Trophoblast cell (in vitro differentiated cells and primary cell): ENCODE measurements around the gene DOCK8.

Experiments
- DNase-seq, 2 donors: peaks; one replicate each; pipeline ENCODE4 v3.0.0-alpha.2; 2016
- H2AFZ ChIP-seq: 2 replicates; pipeline ENCODE4 v1.6.1; 2013; ENCODE audit warnings: low read length, moderate library complexity, mild to moderate bottlenecking; ENCODE audit not compliant: insufficient read depth, poor library complexity
- H2AK5ac ChIP-seq: 2 replicates; pipeline ENCODE4 v1.6.1; 2013; ENCODE audit warnings: mild to moderate bottlenecking, low read length
- H2BK120ac ChIP-seq: 2 replicates; pipeline ENCODE4 v1.6.1; 2013; ENCODE audit warnings: low read length, mild to moderate bottlenecking, moderate library complexity; ENCODE audit not compliant: insufficient read depth, poor library complexity
- H2BK12ac ChIP-seq: 2 replicates; pipeline ENCODE4 v1.6.1; 2013; ENCODE audit warnings: mild to moderate bottlenecking, low read length, moderate library complexity
- H2BK5ac ChIP-seq: 2 replicates; pipeline ENCODE4 v1.6.1; 2013; ENCODE audit warnings: low read length, low read depth, moderate library complexity, mild to moderate bottlenecking; ENCODE audit not compliant: poor library complexity
- H3K14ac ChIP-seq: 2 replicates; pipeline ENCODE4 v1.6.1; 2013; ENCODE audit warnings: mild to moderate bottlenecking, low read length
- H3K18ac ChIP-seq: 2 replicates; pipeline ENCODE4 v1.6.1; 2013; ENCODE audit warnings: mild to moderate bottlenecking, low read length
- H3K23ac ChIP-seq: 2 replicates; pipeline ENCODE4 v1.6.1; 2013; ENCODE audit warnings: low read length
- H3K27ac ChIP-seq: 2 replicates; pipeline ENCODE4 v1.5.1; 2013; ENCODE audit warnings: low read depth, mild to moderate bottlenecking, inconsistent platforms, low read length, moderate library complexity
- H3K27me3 ChIP-seq: 2 replicates; pipeline ENCODE4 v1.6.1; 2013; ENCODE audit warnings: inconsistent platforms, mild to moderate bottlenecking, low read length, moderate library complexity; ENCODE audit not compliant: insufficient read depth
- H3K36me3 ChIP-seq, 2 experiments: 1 replicate in 1 of 2; 2 replicates in 1 of 2; pipeline ENCODE4 v1.6.1; 2013; ENCODE audit warnings: low read length in 2 of 2, mild to moderate bottlenecking in 2 of 2, moderate library complexity in 1 of 2; ENCODE audit not compliant: insufficient read depth in 2 of 2, control insufficient read depth in 1 of 2
- H3K4ac ChIP-seq: 2 replicates; pipeline ENCODE4 v1.6.1; 2013; ENCODE audit warnings: low read depth, mild to moderate bottlenecking, low read length, moderate library complexity
- H3K4me1 ChIP-seq, 2 experiments: 1 replicate in 1 of 2; 2 replicates in 1 of 2; pipeline ENCODE4 v1.6.1; 2013; ENCODE audit warnings: low read length in 2 of 2, mild to moderate bottlenecking in 2 of 2, moderate library complexity in 1 of 2; ENCODE audit not compliant: insufficient read depth in 2 of 2, control insufficient read depth in 1 of 2
- H3K4me2 ChIP-seq: 2 replicates; pipeline ENCODE4 v1.6.1; 2013; ENCODE audit warnings: inconsistent platforms, mild to moderate bottlenecking, low read length, moderate library complexity
- H3K4me3 ChIP-seq: 2 replicates; pipeline ENCODE4 v1.5.1; 2013; ENCODE audit warnings: mild to moderate bottlenecking, low read depth, low read length, inconsistent platforms
- H3K79me1 ChIP-seq: one replicate; pipeline ENCODE4 v1.6.1; 2013; ENCODE audit warnings: low read length
- H3K79me2 ChIP-seq: 2 replicates; pipeline ENCODE4 v1.6.1; 2013; ENCODE audit warnings: low read length, mild to moderate bottlenecking; ENCODE audit not compliant: control insufficient read depth, insufficient read depth, poor library complexity
- H3K9ac ChIP-seq: 2 replicates; pipeline ENCODE4 v1.6.1; 2013; ENCODE audit warnings: mild to moderate bottlenecking, low read length
- H3K9me3 ChIP-seq: 2 replicates; pipeline ENCODE4 v1.6.1; 2013; ENCODE audit warnings: low read depth, mild to moderate bottlenecking, control low read depth, inconsistent platforms, low read length; ENCODE audit not compliant: insufficient read depth
- H4K12ac ChIP-seq: 2 replicates; pipeline ENCODE4 v1.6.1; 2013; ENCODE audit warnings: low read depth, mild to moderate bottlenecking, low read length, moderate library complexity
- H4K8ac ChIP-seq: 2 replicates; pipeline ENCODE4 v1.6.1; 2013; ENCODE audit warnings: low read depth, mild to moderate bottlenecking, low read length, moderate library complexity
- H4K91ac ChIP-seq: one replicate; pipeline ENCODE4 v1.6.1; 2013; ENCODE audit warnings: low read depth, mild to moderate bottlenecking, low read length, moderate library complexity
- WGBS: extraction: QIAGEN DNeasy Blood & Tissue Kit; methylation state at CpG from one replicate; pipeline ENCODE4 v1.1.7; 2013; ENCODE audit warnings: missing lambda C conversion rate; ENCODE audit not compliant: insufficient read length, insufficient coverage; ENCODE audit errors: extremely low coverage; 5-methylcytosine and 5-hydroxymethylcytosine counted together

DOCK8 gene

DNA sequence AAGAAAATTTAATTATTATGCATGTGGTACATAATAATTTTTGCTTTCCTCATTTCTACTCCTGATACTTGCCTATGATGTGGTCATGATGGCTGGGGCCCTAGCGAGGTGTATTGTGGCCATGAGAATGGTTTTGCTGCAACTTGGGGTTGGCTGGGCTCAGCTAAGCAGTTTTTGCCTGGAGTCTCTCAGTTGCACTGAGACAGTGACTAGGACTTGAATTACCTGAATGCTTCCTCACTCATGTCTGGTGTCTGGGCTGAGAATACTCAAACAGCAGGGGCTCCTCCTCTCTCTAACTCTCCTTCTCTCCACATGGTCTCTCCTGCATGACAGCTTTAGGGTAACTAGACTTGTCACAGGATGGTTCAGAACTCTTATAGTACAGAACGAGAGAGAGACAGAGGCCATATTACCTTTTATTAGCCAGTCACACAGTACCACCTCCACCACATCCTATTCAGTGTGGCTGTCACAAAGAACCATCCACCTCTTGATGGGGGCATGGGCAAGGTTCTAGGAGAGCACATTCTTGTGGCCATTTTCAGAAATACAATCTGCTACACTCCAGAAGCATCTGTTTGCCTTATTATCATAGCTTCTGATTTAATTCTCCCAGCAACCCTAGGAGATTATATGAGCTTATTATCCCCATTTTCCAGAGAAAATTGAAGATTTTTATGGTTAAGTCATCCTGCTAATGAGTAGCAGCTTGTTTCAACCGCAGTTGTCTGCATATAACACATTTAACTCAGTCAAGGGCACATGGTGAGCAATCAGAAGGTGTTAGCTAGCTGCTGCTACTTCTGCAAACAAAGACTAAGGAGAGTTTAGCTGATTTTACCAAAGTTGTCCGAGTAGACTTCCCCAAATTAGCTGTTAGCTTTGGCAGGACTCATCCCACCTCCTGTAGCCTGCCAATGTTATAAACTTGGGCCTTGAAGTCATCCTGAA lies 245.1 kb downstream of the DOCK8 start:
- Histone ChIP-seq H4K91ac (no peak overlapping the region), H3K4me1 (peaks cover 3 to 7% of the 10 kb centered on the region in 2 experiments), H2AFZ (no peak overlapping the region), H3K9me3 (no peaks in the 10 kb centered on the region), H2BK5ac (no peak overlapping the region), H3K4me3 (no peak overlapping the region), H3K14ac (no peak overlapping the region), H3K27ac (no peak overlapping the region), H3K4me2 (no peak overlapping the region), H3K18ac (no peak overlapping the region), H4K12ac (no peak overlapping the region), H3K23ac (no peak overlapping the region), H3K9ac (no peak overlapping the region), H3K36me3 (no peaks in the 10 kb centered on the region), H4K8ac (no peak overlapping the region), H3K79me1 (peaks cover 2% of the 10 kb centered on the region), H3K4ac (no peak overlapping the region), H2BK120ac (no peak overlapping the region), H2BK12ac (no peak overlapping the region), H2AK5ac (no peak overlapping the region), H3K79me2 (no peaks in the 10 kb centered on the region), H3K27me3 (no peaks in the 10 kb centered on the region)
- no peak for DNase-seq
- no CpG with 5 or more reads among the region's 4 CpGs for WGBS

DNA sequence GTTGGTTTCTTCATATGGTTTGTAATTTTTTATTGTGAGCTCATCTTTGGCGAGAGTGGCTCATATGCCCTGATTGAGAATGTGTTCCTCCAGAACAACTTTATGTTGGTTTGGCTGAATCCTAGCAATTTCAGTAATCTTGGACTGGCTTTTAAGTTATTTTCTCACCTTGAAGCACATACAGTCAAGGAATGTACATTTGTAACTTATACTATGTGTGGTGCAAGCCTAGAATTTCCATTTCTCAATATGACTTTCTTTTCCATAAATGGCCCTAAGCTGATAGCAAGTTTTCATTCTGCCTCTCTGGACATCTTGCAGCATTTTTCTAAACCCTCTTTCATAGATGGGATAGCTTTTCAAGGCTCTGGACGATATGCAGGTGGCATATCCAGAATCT lies 247.5 kb downstream of the DOCK8 start:
- Histone ChIP-seq H4K8ac (no peak overlapping the region), H3K27ac (no peak overlapping the region), H3K79me2 (no peaks in the 10 kb centered on the region)

DNA sequence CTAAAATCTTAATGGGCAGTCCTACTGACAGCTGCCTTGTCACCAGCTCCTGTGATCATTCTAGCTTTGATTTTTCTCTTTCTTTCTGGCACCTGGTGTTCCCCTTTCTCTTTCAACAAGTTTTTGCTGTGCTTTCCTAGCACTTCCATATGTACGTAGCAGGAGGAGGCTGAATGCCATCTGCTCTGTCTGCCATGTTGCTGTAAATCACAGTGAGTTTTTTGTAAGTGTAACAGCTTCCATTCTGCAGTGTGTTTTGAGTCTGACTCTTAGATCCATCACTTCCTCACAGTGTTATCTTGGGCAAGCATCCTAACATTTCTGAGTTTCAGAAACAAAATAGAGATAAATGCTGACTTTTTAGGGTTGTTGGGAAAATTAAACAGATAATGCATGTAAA lies 247.9 kb downstream of the DOCK8 start:
- Histone ChIP-seq H3K23ac (no peak overlapping the region), H3K79me2 (no peaks in the 10 kb centered on the region), H2AFZ (no peak overlapping the region), H3K27me3 (no peaks in the 10 kb centered on the region), H3K9me3 (no peaks in the 10 kb centered on the region), H3K36me3 (no peaks in the 10 kb centered on the region), H2BK120ac (no peak overlapping the region), H3K79me1 (peaks cover 2% of the 10 kb centered on the region), H3K14ac (no peak overlapping the region), H3K4me2 (no peak overlapping the region), H3K27ac (no peak overlapping the region), H2AK5ac (no peak overlapping the region), H4K91ac (no peak overlapping the region), H3K4me3 (no peak overlapping the region), H3K9ac (no peak overlapping the region), H4K12ac (no peak overlapping the region), H3K18ac (no peak overlapping the region), H4K8ac (no peak overlapping the region), H2BK5ac (no peak overlapping the region), H3K4ac (no peak overlapping the region), H3K4me1 (peaks cover 0 to 7% of the 10 kb centered on the region in 2 experiments), H2BK12ac (peak overlapping the region; percentile 53)
- no peak for DNase-seq
- no CpG with 5 or more reads among the region's 1 CpG for WGBS

More for the DNA sequence above, 247.5 kb downstream of the DOCK8 start:
- Histone ChIP-seq H2BK12ac (peak overlapping the region; percentile 53), H2AK5ac (no peak overlapping the region), H3K4me1 (peaks cover 0 to 7% of the 10 kb centered on the region in 2 experiments), H3K4me2 (no peak overlapping the region), H3K14ac (no peak overlapping the region), H4K91ac (no peak overlapping the region), H3K36me3 (no peaks in the 10 kb centered on the region), H3K79me1 (peaks cover 2% of the 10 kb centered on the region), H3K9ac (no peak overlapping the region), H2AFZ (no peak overlapping the region), H2BK5ac (no peak overlapping the region), H4K12ac (no peak overlapping the region), H2BK120ac (no peak overlapping the region), H3K27me3 (no peaks in the 10 kb centered on the region), H3K9me3 (no peaks in the 10 kb centered on the region), H3K4me3 (no peak overlapping the region), H3K23ac (no peak overlapping the region), H3K18ac (no peak overlapping the region), H3K4ac (no peak overlapping the region)
- no CpG with 5 or more reads among the region's 2 CpGs for WGBS
- DNase-seq: peak in 1 of 2 donors; percentile 73

DNA sequence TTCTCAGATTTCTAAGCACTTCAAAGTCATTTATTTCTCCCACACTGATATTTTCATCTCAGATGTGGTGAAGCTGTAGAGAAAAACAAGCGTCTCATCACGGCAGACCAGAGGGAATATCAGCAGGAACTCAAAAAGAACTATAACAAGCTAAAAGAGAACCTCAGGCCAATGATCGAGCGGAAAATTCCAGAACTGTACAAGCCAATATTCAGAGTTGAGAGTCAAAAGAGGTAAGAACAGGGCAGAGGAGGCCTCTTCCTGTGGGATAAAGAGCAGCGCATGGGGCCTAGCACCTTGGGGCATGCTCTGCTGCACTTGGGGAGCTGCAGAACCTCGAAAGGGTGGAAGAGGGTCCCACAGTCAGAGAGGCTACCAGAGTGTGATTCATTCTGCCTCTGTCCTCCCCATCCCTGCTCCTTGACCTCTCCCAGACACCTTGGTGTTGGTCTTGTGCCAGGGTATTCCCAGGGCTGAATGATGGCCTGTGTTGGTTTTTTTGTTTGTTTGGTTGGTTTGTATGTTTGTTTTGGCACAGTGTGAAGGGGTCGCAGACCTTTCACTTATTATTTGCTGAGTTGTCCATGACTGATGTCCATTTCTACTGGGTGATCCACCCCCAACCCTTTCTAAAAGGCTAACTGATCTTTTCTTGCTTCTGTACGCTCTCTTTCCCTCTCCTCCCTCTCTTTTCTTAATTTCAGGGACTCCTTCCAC lies 248.9 kb downstream of the DOCK8 start:
- Histone ChIP-seq H3K9me3 (no peaks in the 10 kb centered on the region), H3K14ac (no peak overlapping the region), H2BK5ac (no peak overlapping the region), H3K18ac (no peak overlapping the region), H3K79me1 (peaks cover 2% of the 10 kb centered on the region), H3K4me2 (no peak overlapping the region), H2BK120ac (no peak overlapping the region), H3K4me1 (peaks cover 0 to 6% of the 10 kb centered on the region in 2 experiments), H3K4ac (no peak overlapping the region), H3K23ac (no peak overlapping the region), H2BK12ac (no peak overlapping the region), H3K9ac (no peak overlapping the region), H4K8ac (no peak overlapping the region), H3K27ac (no peak overlapping the region), H3K27me3 (no peaks in the 10 kb centered on the region), H4K91ac (no peak overlapping the region), H3K4me3 (no peak overlapping the region), H4K12ac (no peak overlapping the region), H3K79me2 (no peaks in the 10 kb centered on the region), H2AK5ac (no peak overlapping the region), H2AFZ (no peak overlapping the region), H3K36me3 (no peaks in the 10 kb centered on the region)
- WGBS: no CpG with 5 or more reads among the region's 8 CpGs
- no peak for DNase-seq
